ENCODE data around the gene PHKB. TPM values are rescaled to one million over a fixed set of nuclear protein-coding genes. Genes with fewer than 3 reads are reported as not detected.
"Not testable (repeated sequence)": the region's sequence is repeated elsewhere in the genome, so short reads cannot be mapped to it uniquely, and the experiment has no call there.

PHKB gene
- polyA plus RNA-seq, 1 experiment = 78.7 TPM

GRCh38 chr16:47469227-47469626 is 8.1 kb downstream of the PHKB start:
- ChIA-PET POLR2A (no interaction called here), CTCF (interaction anchor here (0.8 kb wide), 1 partner anchor 11 kb away, joined by 3 read pairs; no protein-coding TSS in a partner anchor)
- H3K9me3 ChIP-seq (ENCODE audit: control insufficient read depth, insufficient read depth, low read length) = no peaks in the 10 kb centered on the region
- no peak for TF ChIP-seq CTCF (IDR thresholded peaks at IDR 0.05; ENCODE audit: low read depth, low read length)
- no peak for DNase-seq (ENCODE audit: low read depth, low spot score)
- H3K27me3 ChIP-seq (ENCODE audit: control insufficient read depth, insufficient read depth, low read length) = no peaks in the 10 kb centered on the region
- H3K27ac ChIP-seq (ENCODE audit: low read depth, low read length) = no peak overlapping the region
- no peak overlapping the region for H3K4me3 ChIP-seq (ENCODE audit: low read depth, low read length)

DNA sequence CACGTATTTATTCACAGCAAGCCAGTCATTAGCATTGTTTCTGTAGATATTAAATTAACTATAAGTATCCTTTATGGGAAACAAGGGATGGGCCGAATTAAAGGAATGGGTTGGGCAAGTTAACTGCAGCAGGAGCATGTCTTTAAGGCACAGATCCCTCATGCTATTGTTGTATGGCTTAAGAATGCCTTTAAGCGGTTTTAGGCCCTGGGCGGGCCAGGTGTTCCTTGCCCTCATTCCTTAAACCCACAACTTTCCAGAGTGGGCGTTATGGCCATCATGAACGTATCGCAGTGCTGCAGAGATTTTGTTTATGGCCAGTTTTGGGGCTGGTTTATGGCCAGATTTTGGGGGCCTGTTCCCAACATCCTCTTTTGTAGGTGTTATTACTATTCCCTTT is 9.1 kb downstream of the PHKB start:
- Histone ChIP-seq H3K9me3 (ENCODE audit: control insufficient read depth, insufficient read depth, low read length) (no peaks in the 10 kb centered on the region), H3K27ac (ENCODE audit: low read depth, low read length) (no peak overlapping the region), H3K27me3 (ENCODE audit: control insufficient read depth, insufficient read depth, low read length) (no peaks in the 10 kb centered on the region), H3K4me3 (ENCODE audit: low read depth, low read length) (no peak overlapping the region)
- CTCF ChIA-PET = interaction anchor here (0.6 kb wide), 1 partner anchor 7 kb away, joined by 3 read pairs; no protein-coding TSS in a partner anchor
- no peak for DNase-seq (ENCODE audit: low read depth, low spot score)
- no peak for TF ChIP-seq CTCF (IDR thresholded peaks at IDR 0.05; ENCODE audit: low read depth, low read length)
- POLR2A ChIA-PET = no interaction called here

GRCh38 chr16:47470810-47471209 is 9.7 kb downstream of the PHKB start:
- ChIA-PET POLR2A (no interaction called here), CTCF (interaction anchor here (0.6 kb wide), 1 partner anchor 8 kb away, joined by 3 read pairs; no protein-coding TSS in a partner anchor)
- H3K27ac ChIP-seq (ENCODE audit: low read depth, low read length) = no peak overlapping the region
- TF ChIP-seq CTCF (IDR thresholded peaks at IDR 0.05; ENCODE audit: low read depth, low read length) = no peak
- no peak overlapping the region for H3K4me3 ChIP-seq (ENCODE audit: low read depth, low read length)
- no peaks in the 10 kb centered on the region for H3K27me3 ChIP-seq (ENCODE audit: control insufficient read depth, insufficient read depth, low read length)
- DNase-seq (ENCODE audit: low read depth, low spot score) = no peak
- no peaks in the 10 kb centered on the region for H3K9me3 ChIP-seq (ENCODE audit: control insufficient read depth, insufficient read depth, low read length)

DNA sequence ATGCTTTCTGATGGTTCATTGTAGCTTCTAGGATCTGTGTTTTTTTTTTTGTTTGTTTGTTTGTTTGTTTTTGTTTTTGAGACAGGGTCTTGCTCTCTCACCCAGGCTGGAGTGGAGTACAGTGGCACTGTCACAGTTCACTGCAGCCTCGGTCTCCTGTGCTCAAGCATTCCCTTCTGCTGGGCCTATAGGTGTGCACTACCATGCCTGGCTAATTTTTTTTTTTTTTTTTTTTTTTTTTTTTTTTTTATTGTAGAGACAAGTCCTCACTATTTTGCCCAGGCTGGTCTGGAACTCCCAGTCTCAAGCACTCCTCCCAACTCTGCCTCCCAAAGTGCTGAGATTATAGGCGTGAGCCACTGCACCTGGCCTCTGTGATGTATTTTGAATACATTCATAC is 11.9 kb downstream of the PHKB start:
- POLR2A ChIA-PET; CTCF ChIA-PET; H3K27ac ChIP-seq (ENCODE audit: low read depth, low read length); DNase-seq (ENCODE audit: low read depth, low spot score); H3K27me3 ChIP-seq (ENCODE audit: control insufficient read depth, insufficient read depth, low read length); H3K4me3 ChIP-seq (ENCODE audit: low read depth, low read length); H3K9me3 ChIP-seq (ENCODE audit: control insufficient read depth, insufficient read depth, low read length): not testable (repeated sequence)

DNA sequence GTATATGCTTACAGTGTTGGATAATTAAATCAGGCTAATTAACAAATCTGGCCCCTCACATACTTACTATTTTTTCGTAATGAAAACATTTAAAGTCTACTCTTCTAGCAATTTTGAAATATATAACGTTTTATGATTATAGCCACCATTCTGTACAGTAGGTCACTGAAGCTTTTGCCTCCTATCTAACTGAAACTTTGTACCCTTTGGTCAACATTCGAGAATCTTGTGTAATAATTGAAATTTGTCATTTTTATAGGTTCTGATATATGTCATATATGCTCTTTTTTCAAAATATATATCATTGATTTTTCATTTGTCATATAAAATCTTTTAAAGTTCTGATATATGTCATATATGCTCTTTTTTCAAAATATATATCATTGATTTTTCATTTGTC is 12.7 kb downstream of the PHKB start:
- no peak for DNase-seq (ENCODE audit: low read depth, low spot score)
- Histone ChIP-seq H3K27me3 (ENCODE audit: control insufficient read depth, insufficient read depth, low read length) (no peaks in the 10 kb centered on the region), H3K27ac (ENCODE audit: low read depth, low read length) (no peak overlapping the region), H3K9me3 (ENCODE audit: control insufficient read depth, insufficient read depth, low read length) (no peaks in the 10 kb centered on the region), H3K4me3 (ENCODE audit: low read depth, low read length) (no peak overlapping the region)
- TF ChIP-seq CTCF (IDR thresholded peaks at IDR 0.05; ENCODE audit: low read depth, low read length) = no peak
- ChIA-PET POLR2A (no interaction called here), CTCF (interaction anchor here (2.7 kb wide), 1 partner anchor 332 kb away, joined by 13 read pairs; no protein-coding TSS in a partner anchor)

DNA sequence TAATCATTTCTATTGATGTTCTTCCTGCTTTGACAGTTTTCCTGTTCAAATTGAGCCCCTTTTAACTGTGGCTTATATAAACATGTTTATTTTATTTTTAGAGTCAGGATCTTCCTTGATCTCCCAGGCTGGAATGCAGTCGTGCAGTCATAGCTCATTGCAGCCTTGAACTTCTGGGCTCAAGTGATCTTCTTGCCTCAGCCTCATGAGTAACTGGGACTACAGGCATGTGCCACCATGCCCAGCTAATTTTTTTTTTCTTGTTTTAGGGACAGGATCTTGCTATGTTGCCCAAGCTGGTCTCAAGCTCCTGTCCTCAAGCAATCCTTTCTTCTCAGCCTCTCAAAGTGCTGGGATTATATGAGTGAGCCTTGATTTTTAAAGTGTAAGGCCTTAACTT is 14.7 kb downstream of the PHKB start:
- Histone ChIP-seq H3K4me3 (ENCODE audit: low read depth, low read length) (no peak overlapping the region), H3K9me3 (ENCODE audit: control insufficient read depth, insufficient read depth, low read length) (no peaks in the 10 kb centered on the region), H3K27me3 (ENCODE audit: control insufficient read depth, insufficient read depth, low read length) (no peaks in the 10 kb centered on the region), H3K27ac (ENCODE audit: low read depth, low read length) (no peak overlapping the region)
- no peak for TF ChIP-seq CTCF (IDR thresholded peaks at IDR 0.05; ENCODE audit: low read depth, low read length)
- ChIA-PET POLR2A (no interaction called here), CTCF (interaction anchor here (0.7 to 2.7 kb wide), 3 partner anchors 10 to 334 kb away, joined by 3 to 13 read pairs (median 3); partner anchors contain the start of gene NETO2)
- no peak for DNase-seq (ENCODE audit: low read depth, low spot score)
